Breast epithelium (tissue), 4 donors: ENCODE data around the gene ST8SIA5. TPM values are rescaled to one million over a fixed set of nuclear protein-coding genes. Genes with fewer than 3 reads are reported as not detected.

ENCODE experiments used
- DNase-seq, 2 donors: peaks; one replicate each; pipeline ENCODE4 v3.0.0-alpha.2; 2019; ENCODE audit warnings: low spot score in 2 of 2
- H3K27ac ChIP-seq, 2 donors: fragments of 200-600 bp; sonication (generic) in 1 of 2; one replicate each; pipeline ENCODE4 v1.5.1; 2016 to 2019; ENCODE audit warnings: mild to moderate bottlenecking in 1 of 2
- H3K27me3 ChIP-seq, 2 donors: fragments of 200-600 bp; sonication (generic) in 1 of 2; one replicate each; pipeline versions ENCODE4 v1.5.1 to v1.6.0; 2017 to 2019; ENCODE audit warnings: control low read depth in 1 of 2, mild to moderate bottlenecking in 1 of 2
- H3K36me3 ChIP-seq: fragments of 200-600 bp; one replicate; pipeline ENCODE4 v1.5.1; 2019
- H3K4me1 ChIP-seq, 2 donors: fragments of 200-600 bp; sonication (generic); one replicate each; pipeline ENCODE4 v1.5.1; 2016 to 2019; ENCODE audit warnings: control low read depth in 1 of 2
- H3K4me3 ChIP-seq, 3 donors: fragments of 200-600 bp; sonication (generic); 1 replicate in 2 of 3; 2 replicates in 1 of 3; pipeline ENCODE4 v1.5.1; 2016 to 2019; ENCODE audit warnings: mild to moderate bottlenecking in 3 of 3, moderate library complexity in 2 of 3
- H3K9me3 ChIP-seq, 2 donors: fragments of 200-600 bp; sonication (generic) in 1 of 2; one replicate each; pipeline ENCODE4 v1.5.1; 2016 to 2019; ENCODE audit warnings: control low read depth in 1 of 2
- POLR2A ChIP-seq: fragments of 450-650 bp; IDR thresholded peaks from one replicate; pipeline ENCODE4 v1.6.1; 2016; ENCODE audit warnings: antibody characterized with exemption, mild to moderate bottlenecking, moderate library complexity
- POLR2AphosphoS5 ChIP-seq, 3 donors: sonication (generic); formaldehyde crosslinking; IDR thresholded peaks; one replicate each; pipeline ENCODE4 v1.6.1; 2017; ENCODE audit warnings: antibody characterized with exemption in 3 of 3
- intact Hi-C: fragments of 100-400 bp; cut with DNase I; formaldehyde crosslinking; loops from one replicate; pipeline ENCODE4 v1.15.1; 2023; ENCODE audit warnings: low total_unique reads
- total RNA-seq, 3 donors: library from RNA; depleted of rRNA; stranded (reverse); fragments of >200 nt; gene quantifications; one replicate each; pipeline ENCODE4 v1.1.0, GENCODE V29; 2016
- TF ChIP-seq, protein P1 (sequence below), 3 donors: fragments of 450-650 bp; IDR thresholded peaks; one replicate each; pipeline ENCODE4 v1.5.1; 2016 to 2017; ENCODE audit warnings: antibody characterized with exemption in 3 of 3, mild to moderate bottlenecking in 3 of 3, moderate library complexity in 3 of 3

ST8SIA5 gene
- total RNA-seq, 3 donors from 2014 or later: 0.29 to 0.33 TPM; not detected in 1

DNA sequence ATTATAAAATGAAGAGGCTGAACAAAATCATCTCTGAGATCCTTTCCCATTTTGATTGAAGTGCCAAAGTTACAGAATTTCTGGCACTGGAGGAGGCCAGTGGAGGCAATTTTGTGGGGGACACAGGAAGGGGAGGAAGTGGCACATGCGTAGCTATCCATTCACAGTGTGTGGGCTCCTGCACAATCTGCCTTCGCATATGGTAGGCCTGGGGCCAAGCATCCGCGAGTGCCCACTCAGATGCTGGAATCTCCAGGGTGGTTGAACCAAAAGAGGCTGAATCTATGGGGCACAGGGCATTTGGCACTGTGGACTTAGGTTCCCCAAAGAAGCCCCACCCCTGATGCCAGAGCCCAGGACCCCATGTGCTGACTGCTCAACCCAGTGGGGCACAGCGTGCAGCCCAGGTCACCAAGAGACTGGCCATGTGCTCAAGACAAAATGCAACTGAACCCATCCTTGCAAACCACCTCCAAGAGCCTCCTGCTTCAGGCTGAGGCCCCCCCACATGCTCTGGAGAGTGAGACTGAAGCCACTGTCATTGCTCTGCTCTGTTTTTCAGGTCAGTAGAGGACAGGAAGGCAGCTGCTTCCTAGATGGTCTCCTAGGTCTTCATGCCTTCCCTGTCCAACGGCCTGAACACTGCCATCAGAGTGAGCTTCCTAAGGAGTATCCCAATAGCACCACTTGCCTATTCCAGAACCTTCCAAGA is 28.5 kb downstream of the ST8SIA5 start:
- H3K27ac ChIP-seq: no peak overlapping the region
- H3K4me1 ChIP-seq: no peaks in the 10 kb centered on the region
- H3K9me3 ChIP-seq: peaks cover 14 to 28% of the 10 kb centered on the region in 2 donors
- no peak overlapping the region for H3K4me3 ChIP-seq
- intact Hi-C loops: no loop called here
- TF ChIP-seq POLR2AphosphoS5 (IDR thresholded peaks at IDR 0.05): no peak
- no peak for DNase-seq
- no peaks in the 10 kb centered on the region for H3K36me3 ChIP-seq
- no peaks in the 10 kb centered on the region for H3K27me3 ChIP-seq

DNA sequence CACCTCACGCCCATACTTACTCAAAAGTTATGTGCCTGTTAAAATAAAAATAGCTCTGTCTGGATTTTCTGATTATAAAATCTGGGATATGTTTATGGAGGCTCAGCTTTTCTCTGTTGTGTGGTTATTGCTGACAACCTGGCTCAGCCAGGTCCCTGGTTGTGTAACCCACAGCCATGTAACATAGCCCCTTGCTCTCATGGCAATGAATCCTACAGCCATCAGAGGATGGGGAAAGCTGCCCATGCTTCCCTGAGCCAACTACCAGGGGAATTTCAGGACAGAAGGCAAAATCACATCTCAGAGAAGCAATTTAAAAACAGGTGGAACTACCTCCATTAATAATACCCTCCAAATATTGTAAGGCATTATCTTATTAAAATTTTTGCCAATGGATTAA is 29.7 kb downstream of the ST8SIA5 start:
- no peak overlapping the region for H3K27ac ChIP-seq
- DNase-seq: no peak
- no peak for TF ChIP-seq POLR2AphosphoS5 (IDR thresholded peaks at IDR 0.05)
- no peak for TF ChIP-seq POLR2A
- TF ChIP-seq, protein P1, sequence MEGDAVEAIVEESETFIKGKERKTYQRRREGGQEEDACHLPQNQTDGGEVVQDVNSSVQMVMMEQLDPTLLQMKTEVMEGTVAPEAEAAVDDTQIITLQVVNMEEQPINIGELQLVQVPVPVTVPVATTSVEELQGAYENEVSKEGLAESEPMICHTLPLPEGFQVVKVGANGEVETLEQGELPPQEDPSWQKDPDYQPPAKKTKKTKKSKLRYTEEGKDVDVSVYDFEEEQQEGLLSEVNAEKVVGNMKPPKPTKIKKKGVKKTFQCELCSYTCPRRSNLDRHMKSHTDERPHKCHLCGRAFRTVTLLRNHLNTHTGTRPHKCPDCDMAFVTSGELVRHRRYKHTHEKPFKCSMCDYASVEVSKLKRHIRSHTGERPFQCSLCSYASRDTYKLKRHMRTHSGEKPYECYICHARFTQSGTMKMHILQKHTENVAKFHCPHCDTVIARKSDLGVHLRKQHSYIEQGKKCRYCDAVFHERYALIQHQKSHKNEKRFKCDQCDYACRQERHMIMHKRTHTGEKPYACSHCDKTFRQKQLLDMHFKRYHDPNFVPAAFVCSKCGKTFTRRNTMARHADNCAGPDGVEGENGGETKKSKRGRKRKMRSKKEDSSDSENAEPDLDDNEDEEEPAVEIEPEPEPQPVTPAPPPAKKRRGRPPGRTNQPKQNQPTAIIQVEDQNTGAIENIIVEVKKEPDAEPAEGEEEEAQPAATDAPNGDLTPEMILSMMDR (IDR thresholded peaks at IDR 0.05): no peak
- intact Hi-C loops: no loop called here
- H3K36me3 ChIP-seq: no peaks in the 10 kb centered on the region
- H3K27me3 ChIP-seq: no peaks in the 10 kb centered on the region
- H3K4me3 ChIP-seq: no peak overlapping the region
- H3K4me1 ChIP-seq: no peaks in the 10 kb centered on the region
- H3K9me3 ChIP-seq: peaks cover 12 to 28% of the 10 kb centered on the region in 2 donors

DNA sequence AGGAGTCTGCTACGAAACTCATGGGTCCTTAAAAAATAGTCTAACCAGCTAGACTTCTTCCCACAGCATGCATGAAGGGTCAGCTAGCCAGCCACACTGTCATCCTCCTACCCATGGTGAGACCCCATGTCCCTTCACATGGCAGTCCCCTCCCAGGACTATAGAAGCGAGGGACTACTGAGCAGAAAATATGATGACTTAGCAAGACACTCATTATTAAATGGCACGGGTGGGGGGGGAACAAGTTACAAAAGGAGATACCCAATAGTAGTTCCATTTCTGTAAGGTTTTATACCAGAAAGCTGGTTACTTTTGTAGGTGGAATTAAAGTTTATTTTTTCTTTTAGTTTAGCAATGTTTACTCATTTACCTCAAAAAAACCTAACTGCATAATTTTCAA is 31.5 kb downstream of the ST8SIA5 start:
- H3K9me3 ChIP-seq: peaks cover 4 to 12% of the 10 kb centered on the region in 2 donors
- no peaks in the 10 kb centered on the region for H3K27me3 ChIP-seq
- TF ChIP-seq POLR2A (no peak), POLR2AphosphoS5 (IDR thresholded peaks at IDR 0.05) (no peak)
- TF ChIP-seq, protein P1 (IDR thresholded peaks at IDR 0.05): no peak
- intact Hi-C loops: no loop called here
- H3K36me3 ChIP-seq: no peaks in the 10 kb centered on the region
- no peak overlapping the region for H3K27ac ChIP-seq
- no peaks in the 10 kb centered on the region for H3K4me1 ChIP-seq
- H3K4me3 ChIP-seq: no peak overlapping the region
- DNase-seq: no peak

DNA sequence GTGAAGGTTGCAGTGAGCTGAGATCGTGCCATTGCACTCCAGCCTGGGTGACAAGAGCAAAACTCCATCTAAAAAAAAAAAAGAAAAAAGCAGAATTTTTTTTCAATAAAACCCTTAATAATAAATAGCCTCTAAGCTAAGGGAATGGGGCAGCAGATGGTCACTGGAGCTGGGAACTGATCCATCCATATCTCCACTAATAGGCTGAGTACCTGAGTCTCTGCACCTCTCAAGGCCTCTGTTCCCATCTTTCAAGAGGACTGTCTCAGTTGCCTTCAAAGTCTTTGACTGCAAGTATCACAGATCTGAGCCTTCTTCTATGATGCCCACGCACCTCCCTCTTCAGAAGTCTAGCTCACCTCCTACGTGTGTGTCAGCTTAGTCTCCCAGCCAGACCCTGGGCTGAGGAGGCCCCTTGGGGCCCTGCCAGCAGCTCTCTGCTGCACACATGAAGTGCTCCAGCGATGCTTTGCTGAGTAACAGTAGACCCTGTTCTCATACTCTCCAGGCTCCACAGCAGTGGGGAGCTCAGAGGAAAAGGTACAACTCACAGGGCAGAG is 32.9 kb downstream of the ST8SIA5 start:
- Histone ChIP-seq H3K27me3 (no peaks in the 10 kb centered on the region), H3K4me3 (no peak overlapping the region), H3K27ac (no peak overlapping the region), H3K36me3 (no peaks in the 10 kb centered on the region), H3K4me1 (no peaks in the 10 kb centered on the region), H3K9me3 (no peaks in the 10 kb centered on the region)
- intact Hi-C loops: no loop called here
- no peak for DNase-seq
- TF ChIP-seq POLR2A (no peak), POLR2AphosphoS5 (IDR thresholded peaks at IDR 0.05) (no peak)
- TF ChIP-seq, protein P1 (IDR thresholded peaks at IDR 0.05): no peak

DNA sequence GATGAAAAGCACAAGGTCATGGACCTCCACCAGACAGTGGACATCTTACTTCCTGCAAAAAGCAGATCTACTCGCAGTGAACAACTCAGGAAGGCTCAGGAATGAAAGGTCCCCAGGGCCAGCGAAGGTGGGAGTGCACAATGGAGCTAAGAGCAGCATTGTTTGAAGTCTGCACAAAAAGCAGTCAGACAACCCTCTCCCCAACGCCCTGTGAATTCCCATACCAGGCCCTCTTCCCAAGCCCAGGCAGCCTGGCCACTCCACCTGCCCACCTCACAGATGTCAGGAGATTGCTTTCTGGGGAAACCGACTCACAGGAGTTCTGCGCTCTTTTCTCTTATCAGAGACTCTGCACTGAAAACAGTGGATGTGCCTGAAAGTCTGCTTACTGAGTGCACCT is 34.8 kb downstream of the ST8SIA5 start:
- TF ChIP-seq, protein P1 (IDR thresholded peaks at IDR 0.05): no peak
- no peak for TF ChIP-seq POLR2A
- TF ChIP-seq POLR2AphosphoS5 (IDR thresholded peaks at IDR 0.05): no peak
- intact Hi-C loops: no loop called here
- Histone ChIP-seq H3K4me1 (no peaks in the 10 kb centered on the region), H3K27me3 (no peaks in the 10 kb centered on the region), H3K9me3 (no peaks in the 10 kb centered on the region), H3K36me3 (no peaks in the 10 kb centered on the region), H3K4me3 (no peak overlapping the region), H3K27ac (no peak overlapping the region)
- DNase-seq: no peak
